ENCODE measurements around the gene RIC3.

Gene RIC3

DNA sequence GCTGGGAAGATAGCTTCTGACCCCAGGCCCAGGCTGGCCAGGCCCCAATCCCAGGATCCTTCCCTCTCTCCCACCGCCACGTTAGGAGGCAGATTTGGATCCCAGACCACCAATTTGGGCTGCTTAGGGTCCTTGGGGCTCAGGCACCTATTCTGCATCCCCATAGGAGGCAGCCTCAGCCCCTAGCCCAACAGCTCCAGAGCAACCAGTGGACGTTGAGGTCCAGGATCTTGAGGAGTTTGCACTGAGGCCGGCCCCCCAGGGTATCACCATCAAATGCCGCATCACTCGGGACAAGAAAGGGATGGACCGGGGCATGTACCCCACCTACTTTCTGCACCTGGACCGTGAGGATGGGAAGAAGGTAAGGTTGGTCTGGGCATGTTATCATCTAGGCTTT is 71.8 kb downstream of the RIC3 start:
- no peak overlapping the region for H3K4me3 ChIP-seq (replicated peaks; ENCODE audit: low read depth, low read length)
- TF ChIP-seq, protein P1, sequence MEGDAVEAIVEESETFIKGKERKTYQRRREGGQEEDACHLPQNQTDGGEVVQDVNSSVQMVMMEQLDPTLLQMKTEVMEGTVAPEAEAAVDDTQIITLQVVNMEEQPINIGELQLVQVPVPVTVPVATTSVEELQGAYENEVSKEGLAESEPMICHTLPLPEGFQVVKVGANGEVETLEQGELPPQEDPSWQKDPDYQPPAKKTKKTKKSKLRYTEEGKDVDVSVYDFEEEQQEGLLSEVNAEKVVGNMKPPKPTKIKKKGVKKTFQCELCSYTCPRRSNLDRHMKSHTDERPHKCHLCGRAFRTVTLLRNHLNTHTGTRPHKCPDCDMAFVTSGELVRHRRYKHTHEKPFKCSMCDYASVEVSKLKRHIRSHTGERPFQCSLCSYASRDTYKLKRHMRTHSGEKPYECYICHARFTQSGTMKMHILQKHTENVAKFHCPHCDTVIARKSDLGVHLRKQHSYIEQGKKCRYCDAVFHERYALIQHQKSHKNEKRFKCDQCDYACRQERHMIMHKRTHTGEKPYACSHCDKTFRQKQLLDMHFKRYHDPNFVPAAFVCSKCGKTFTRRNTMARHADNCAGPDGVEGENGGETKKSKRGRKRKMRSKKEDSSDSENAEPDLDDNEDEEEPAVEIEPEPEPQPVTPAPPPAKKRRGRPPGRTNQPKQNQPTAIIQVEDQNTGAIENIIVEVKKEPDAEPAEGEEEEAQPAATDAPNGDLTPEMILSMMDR (IDR thresholded peaks at IDR 0.05; ENCODE audit: low read length, missing control alignments), result no peak
- no peak for DNase-seq (ENCODE audit: low read depth)

DNA sequence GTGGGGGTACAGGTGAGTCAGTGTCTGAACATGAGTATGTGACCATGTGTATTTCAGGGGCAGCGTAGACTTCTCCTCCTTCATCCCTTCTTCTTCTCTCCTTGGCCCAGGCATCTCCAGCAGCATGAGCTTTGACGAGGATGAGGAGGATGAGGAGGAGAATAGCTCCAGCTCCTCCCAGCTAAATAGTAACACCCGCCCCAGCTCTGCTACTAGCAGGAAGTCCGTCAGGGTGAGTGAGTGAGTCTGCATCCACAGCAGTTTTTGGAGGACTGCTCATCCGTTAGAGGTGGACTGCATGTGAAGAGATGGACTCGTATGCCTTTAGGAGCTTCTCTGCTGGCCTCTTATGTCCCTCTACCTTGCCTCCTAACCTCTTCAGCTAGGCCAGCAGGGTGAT is 72.2 kb downstream of the RIC3 start:
- TF ChIP-seq, protein P1 (IDR thresholded peaks at IDR 0.05; ENCODE audit: low read length, missing control alignments), result no peak
- no peak overlapping the region for H3K4me3 ChIP-seq (replicated peaks; ENCODE audit: low read depth, low read length)
- DNase-seq (ENCODE audit: low read depth), result no peak

DNA sequence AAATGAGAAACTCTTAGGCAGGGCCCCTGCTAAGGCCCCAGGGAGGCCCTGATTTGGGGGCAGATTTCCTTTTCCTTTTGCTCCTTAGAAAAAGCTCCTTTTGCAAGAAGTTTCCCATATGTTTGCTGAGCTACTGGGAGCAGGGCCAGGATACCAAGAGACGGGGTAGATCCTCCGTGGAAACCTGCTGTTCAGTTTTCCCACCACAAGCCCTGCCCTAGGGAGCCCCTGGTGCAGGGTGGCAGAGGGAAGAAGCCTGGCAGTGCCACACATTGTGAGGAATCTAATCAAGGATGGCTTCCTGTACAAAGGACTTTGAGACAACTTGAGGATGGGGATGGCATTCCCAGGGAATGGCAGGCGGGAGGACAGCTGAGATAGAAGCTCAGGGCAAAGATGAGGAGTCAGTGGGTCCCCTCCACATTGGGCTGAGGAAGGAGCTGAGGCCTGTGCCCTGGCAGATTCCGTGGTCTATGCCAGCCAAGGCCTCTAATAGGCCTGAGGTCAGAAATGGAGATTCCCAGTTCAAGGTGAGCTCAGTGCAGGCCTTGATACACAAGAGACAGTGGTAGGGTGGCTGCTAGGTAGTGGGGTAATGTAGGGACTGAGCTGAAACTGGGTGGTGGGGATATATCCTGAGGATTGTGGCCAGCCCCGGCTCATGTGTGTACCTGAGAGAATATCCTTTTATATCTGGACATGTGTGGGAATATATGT is 72.9 kb downstream of the RIC3 start:
- no peak for DNase-seq (ENCODE audit: low read depth)
- H3K4me3 ChIP-seq (replicated peaks; ENCODE audit: low read depth, low read length), result no peak overlapping the region
- TF ChIP-seq, protein P1 (IDR thresholded peaks at IDR 0.05; ENCODE audit: low read length, missing control alignments), result no peak

DNA sequence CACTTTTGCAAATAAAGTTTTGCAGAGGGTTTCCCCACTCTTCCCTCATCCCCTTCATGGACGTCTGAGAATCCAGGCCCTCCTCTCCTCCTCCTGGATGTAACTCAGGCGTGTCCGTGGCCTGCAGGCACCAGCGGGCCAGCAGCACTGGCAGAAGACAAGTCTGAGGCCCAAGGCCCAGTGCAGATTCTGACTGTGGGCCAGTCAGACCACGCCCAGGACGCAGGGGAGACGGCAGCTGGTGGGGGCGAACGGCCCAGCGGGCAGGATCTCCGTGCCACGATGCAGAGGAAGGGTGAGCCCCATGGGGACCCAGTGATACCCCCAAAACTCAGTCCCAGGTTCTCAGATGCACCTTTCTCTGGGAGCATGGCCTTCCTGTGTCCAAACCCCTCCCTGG is 73.5 kb downstream of the RIC3 start:
- no peak for DNase-seq (ENCODE audit: low read depth)
- H3K4me3 ChIP-seq (replicated peaks; ENCODE audit: low read depth, low read length), result no peak overlapping the region
- TF ChIP-seq, protein P1 (IDR thresholded peaks at IDR 0.05; ENCODE audit: low read length, missing control alignments), result no peak

DNA sequence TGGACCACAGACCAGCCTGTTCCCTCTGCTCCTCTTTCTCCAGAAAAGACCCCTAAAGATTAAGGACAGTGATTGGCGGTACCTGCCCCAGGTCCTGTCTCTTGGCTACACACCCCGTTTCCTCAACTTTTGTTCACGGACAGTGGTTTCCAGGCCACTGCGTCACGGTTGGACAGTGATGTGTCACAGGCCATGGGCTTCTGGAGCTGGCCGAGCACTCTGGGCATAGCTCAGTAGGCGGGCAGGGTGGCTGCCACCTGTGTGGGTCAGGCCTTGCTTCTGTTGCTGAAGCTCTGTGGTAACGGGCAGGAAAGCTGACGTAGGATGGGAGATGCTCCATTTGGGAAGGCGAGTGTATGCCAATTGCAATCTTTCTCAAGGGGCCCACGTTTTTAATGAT is 74.2 kb downstream of the RIC3 start:
- DNase-seq (ENCODE audit: low read depth), result no peak

DNA sequence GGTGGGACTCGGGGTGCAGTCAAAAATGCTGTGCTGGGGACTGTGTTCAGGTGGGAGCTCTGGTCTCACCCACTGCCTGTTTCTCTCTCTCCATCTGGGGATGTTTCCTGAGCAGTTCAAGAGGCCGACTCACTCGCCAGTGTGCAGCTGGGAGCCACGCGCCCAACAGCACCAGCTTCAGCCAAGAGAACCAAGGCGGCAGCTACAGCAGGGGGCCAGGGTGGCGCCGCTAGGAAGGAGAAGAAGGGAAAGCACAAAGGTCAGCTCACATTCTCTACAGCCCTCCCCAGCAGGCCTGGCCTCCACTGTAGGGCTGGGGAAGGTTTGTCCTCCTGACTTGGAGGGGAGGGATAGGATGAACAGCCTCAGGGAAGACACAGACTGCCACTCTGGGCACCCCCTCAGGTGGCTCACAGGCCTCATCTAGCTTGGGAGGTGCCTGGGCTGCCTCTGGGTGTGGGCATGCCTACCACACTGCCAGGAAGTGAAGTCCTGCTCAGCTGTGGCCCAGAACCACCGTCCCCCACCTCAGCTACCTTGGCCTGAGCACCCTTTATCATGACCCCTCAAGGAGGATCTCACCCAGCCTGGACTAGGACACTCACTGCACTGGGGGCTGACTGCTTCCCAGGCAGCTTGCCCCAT is 74.8 kb downstream of the RIC3 start:
- TF ChIP-seq, protein P1 (IDR thresholded peaks at IDR 0.05; ENCODE audit: low read length, missing control alignments), result no peak
- no peak for DNase-seq (ENCODE audit: low read depth)
- H3K4me3 ChIP-seq (replicated peaks; ENCODE audit: low read depth, low read length), result no peak overlapping the region

More for the DNA sequence above, 74.2 kb downstream of the RIC3 start:
- TF ChIP-seq, protein P1 (IDR thresholded peaks at IDR 0.05; ENCODE audit: low read length, missing control alignments), result no peak
- H3K4me3 ChIP-seq (replicated peaks; ENCODE audit: low read depth, low read length), result no peak overlapping the region
